Measurements from ENCODE around the gene KIR3DL3.
"Not testable (repeated sequence)": the region's sequence is repeated elsewhere in the genome, so short reads cannot be mapped to it uniquely, and the experiment has no call there.

Gene KIR3DL3

DNA sequence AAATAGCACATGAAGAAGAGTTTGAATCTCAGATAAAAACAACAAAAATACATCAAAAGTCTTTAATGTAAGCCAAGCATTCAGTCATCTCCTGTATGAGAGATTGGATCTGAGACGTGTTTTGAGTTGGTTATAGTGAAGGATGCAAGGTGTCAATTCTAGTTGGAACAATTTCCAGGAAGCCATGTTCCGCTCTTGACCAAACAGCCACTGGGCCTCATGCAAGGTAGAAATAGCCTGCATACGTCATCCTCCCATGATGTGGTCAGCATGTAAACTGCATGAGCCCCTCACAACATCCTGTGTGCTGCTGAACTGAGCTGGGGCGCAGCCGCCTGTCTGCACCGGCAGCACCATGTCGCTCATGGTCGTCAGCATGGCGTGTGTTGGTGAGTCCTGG lies at the start of gene KIR3DL3:
Gene KIR3DL3 (plus strand): TSS at position 301 of the 400 bp plus-strand sequence. CDS start 55 bp downstream, at position 356.
- DNase-seq (ENCODE audit: extremely low read depth in 1 of 2, low read depth in 1 of 2): no peak

DNA sequence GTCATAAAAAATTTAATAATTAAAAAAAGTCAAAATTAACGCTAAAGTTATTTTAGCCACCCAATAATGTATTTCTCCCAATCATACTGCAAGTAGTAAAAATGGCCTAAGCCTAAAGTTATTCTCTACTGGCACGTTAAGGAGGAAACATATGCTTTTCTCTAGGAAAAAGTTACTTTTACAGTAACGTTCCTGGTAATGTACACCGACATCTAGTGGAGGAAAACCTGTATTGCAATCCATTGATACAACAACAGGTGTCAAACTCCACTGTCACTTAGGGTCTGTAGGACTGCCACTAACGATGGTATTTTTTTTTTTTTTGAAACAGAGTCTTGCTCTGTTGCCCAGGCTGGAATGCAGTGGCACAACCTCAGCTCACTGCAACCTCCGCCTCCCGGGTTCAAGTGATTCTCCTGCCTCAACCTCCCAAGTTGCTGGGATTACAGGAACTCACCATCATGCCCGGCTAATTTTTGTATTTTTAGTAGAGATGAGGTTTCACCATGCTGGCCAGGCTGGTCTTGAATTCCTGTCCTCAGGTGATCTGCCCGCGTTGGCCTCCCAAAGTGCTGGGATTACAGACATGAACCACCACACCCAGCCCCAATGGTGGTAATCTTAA lies 47.9 kb upstream of the KIR3DL3 start:
- DNase-seq (ENCODE audit: extremely low read depth in 1 of 2, low read depth in 1 of 2): not testable (repeated sequence)

DNA sequence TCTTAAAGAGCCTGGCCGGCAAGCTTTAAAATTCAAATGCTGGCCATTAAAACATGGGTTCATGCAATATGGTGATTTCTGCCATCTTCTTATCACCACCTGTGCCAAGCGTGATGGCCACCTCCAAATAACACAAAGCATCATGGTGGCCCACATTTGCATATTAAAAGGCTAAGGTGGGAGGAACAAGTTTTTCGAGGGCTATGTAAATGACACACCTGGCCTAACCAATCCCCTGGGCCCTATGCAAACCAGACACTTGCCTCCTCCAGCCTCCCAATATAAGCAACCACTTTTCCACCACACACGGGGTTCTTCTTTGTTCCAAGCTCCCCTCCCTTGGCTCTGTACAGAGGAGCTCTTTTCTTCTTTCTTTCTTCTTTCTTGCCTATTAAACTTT lies 47.0 kb upstream of the KIR3DL3 start:
- no peak for DNase-seq (ENCODE audit: extremely low read depth in 1 of 2, low read depth in 1 of 2)

DNA sequence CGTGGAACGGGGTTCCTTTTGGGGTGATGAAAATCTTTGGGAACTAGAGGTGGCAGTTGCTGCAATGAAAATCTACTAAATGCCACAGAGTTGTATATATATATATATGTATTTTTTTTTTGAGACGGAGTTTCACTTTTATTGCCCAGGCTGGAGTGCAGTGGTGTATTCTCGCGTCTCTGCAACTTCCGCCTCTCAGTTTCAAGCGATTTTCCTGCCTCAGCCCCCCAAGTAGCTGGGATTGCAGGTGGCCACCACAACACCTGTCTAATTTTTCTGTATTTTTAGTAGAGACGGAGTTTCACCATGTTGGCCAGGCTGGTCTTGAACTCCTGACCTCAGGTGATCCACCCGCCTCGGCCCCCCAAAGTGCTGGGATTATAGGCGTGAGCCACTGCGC lies 42.6 kb upstream of the KIR3DL3 start:
- not testable (repeated sequence) for DNase-seq (ENCODE audit: extremely low read depth in 1 of 2, low read depth in 1 of 2)

DNA sequence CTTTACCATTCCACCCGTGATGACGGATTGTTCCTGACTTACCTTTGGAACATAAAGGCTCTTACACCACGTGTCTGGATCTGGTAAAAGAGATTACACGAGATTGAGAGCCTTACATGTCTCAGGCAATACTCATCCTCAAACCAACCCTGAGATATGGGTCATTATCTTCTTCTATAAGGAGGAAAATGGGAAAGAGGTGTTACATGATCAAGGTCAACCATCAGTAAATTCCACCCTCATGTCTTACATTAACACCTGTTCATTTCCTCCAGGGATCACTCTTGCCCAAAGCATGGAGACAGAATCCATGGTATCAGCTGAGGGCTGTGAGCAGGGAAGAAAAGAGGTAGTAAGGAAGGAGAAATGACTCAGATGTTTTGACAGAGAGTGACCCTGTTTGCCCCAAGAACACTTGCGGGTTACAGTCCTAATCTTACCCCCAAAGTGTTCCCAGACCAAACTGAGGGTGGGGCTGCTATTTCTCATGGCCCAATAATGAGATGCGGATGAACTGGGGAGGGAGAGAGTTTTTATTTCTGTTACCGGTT lies 41.9 kb upstream of the KIR3DL3 start:
- no peak for DNase-seq (ENCODE audit: extremely low read depth in 1 of 2, low read depth in 1 of 2)

DNA sequence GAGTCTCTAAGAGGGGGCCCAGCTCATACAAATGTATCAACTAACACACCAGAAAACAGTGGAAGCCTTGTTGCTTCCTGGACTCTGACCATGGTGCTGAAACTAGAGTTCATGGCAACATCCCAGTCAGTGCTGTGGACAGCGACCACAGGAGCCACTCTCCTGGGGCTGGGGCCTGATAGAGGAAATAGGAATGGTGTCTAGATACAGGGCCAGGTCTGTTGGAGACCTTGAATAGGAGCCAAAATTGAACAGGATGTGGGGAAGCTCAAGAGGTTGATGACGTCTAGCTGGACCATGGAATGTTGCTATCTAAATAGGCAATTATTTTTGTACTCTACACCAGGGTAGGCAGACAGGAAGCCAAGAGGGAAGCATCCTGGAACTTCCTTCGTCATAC lies 39.7 kb upstream of the KIR3DL3 start:
- DNase-seq (ENCODE audit: extremely low read depth in 1 of 2, low read depth in 1 of 2): no peak

DNA sequence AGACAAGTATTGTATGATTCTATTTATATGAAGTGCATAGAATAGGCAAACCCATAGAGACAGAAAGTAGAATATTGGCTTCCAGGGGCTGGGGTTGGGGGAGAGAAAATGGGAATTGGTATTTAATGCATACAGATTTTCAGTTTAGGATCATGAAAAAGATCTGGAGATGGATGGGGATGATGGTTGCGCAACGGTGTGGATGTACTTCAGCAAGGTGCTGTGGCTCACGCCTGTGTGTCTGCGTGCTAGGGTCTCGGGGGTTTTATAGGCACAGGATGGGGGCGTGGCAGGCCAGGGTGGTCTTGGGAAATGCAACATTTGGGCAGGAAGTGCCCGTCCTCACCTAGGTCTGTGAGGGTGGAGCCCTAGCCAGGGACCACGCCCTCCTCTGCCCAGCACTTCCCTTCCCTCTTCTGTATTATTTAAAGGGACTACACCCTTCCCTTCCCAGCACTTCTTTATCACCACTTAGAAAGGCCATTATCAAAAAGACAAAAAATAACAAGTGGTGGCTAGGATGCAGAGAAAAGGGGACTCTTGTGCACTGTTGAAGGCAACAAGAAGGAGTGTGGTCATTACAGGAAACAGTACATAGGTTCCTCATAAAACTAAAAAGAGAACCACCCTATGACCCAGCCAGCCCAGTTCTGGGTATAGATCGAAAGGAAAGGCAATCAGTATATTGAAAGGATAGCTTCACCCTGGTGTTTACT lies 32.5 kb upstream of the KIR3DL3 start:
- no peak for DNase-seq (ENCODE audit: extremely low read depth in 1 of 2, low read depth in 1 of 2)

DNA sequence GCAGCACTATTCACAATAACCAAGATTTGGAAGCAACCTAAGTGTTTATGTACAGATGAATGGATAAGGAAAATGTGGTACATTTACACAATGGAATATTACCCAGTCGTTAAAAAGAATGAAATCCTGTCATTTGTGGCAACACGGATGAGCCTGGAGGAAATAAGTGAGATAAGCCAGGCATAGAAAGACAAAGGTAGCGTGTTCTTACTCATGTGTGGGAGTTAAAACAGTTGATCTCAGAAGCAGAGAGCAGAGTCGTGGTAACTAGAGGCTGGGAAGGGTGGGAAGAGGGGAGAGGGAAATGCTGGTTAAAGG lies 32.0 kb upstream of the KIR3DL3 start:
- DNase-seq (ENCODE audit: extremely low read depth in 1 of 2, low read depth in 1 of 2): no peak

DNA sequence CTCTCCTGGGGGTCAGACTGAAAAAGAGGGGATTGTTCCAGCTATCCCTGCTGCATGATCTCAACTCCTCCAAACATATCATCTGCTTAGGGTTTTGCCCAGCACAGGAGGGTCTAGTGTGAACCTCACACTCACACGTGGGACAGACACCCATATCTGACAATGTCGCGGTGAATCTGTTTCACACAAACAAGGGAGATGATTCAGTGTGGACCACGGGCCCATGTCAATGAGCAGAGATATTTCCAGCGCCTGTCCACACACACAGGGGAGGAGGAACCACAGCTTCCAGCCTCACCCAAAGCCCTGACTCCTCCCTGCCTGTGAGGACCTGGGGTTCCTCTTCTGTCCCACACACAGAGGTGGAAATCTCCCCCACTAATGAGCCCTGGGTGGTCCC lies 29.6 kb upstream of the KIR3DL3 start:
- DNase-seq (ENCODE audit: extremely low read depth in 1 of 2, low read depth in 1 of 2): no peak

DNA sequence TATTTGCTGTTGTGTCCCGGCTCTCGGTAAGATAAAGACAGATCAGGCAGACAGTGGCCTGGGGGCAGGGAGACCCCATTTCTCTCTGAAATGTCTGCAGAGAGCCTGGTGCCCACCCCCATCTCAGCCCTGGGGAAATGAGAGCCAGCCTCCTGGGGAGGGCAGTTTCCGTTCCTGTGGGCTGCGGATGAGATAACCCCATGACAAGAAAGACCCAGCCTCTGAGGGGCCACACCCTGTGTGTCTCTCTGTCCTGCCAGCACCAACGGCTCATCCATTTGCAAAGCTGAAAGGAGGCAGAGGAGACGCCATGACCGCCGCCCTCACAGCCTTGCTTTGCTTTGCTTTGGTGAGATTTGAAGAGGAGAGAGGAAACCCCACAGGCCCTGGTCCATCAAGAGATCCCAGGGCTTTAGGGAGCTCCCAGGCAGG lies 28.1 kb upstream of the KIR3DL3 start:
- no peak for DNase-seq (ENCODE audit: extremely low read depth in 1 of 2, low read depth in 1 of 2)

DNA sequence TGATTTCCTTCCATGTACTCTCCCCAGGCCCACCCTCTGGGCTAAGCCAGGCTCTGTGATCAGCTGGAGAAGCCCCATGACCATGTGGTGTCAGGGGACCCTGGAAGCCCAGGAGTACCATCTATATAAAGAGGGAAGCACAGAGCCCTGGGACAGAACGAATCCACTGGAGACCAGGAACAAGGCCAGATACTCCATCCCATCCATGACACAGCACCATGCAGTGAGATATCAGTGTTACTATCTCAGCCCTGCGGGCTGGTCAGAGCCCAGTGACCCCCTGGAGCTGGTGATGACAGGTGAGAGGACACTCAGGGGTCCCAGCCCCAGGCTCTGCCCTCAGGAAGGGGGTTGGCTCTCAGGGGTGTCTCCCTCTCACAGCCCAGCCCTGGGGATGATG lies 27.5 kb upstream of the KIR3DL3 start:
- DNase-seq (ENCODE audit: extremely low read depth in 1 of 2, low read depth in 1 of 2): no peak

DNA sequence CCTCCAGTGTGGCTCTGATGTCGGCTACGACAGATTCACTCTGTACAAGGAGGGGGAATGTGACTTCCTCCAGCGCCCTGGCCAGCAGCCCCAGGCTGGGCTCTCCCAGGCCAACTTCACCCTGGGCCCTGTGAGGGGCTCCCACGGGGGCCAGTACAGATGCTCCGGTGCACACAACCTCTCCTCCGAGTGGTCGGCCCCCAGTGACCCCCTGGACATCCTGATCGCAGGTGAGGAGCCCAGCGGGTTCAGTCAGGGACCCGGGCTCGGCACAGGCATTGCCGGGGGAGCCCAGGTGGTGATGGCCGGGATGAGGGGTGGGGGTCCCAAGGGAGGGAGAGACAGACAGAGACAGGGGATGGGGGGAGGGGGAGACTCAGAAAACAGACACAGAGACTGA lies 26.5 kb upstream of the KIR3DL3 start:
- not testable (repeated sequence) for DNase-seq (ENCODE audit: extremely low read depth in 1 of 2, low read depth in 1 of 2)

DNA sequence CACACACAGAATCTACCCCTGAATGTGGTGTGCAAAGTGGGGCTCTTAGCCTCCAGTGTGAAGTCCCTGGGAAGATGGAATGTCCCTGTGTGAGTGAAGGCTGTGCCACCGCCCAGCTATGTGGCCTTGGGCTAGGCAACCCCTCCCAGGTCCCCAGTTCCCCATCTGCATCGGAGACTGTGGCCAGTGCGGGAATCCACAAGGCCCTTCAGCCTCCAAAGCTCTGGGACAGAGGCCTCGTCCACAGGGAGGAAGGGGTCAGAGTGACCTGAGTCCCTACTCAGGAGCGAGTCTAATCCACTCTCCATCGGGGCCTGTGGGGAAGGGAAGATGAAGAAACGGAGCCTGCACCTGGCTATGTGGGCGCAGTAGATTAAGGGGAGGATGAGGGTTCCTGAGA lies 19.3 kb upstream of the KIR3DL3 start:
- no peak for DNase-seq (ENCODE audit: extremely low read depth in 1 of 2, low read depth in 1 of 2)

DNA sequence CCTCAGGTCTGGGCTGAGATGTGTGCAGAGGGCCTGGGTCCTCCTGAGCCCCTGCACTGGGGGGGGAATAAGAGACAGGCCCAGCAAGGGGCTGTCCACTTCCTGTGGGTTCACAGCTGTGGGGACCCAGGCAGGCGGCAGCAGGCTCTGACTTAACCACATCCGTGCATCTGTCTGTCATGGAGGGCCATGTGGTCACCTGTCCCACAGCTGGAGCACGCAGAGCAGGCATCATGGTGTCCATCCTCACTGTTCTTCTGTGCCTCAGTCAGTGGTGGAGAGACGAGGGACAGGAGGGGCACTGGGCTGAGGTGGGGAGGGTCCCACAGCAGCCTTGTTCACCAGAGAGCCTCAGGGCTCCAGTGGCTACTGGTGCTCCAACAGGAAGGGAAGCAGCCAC lies 16.3 kb upstream of the KIR3DL3 start:
- DNase-seq (ENCODE audit: extremely low read depth in 1 of 2, low read depth in 1 of 2): no peak

DNA sequence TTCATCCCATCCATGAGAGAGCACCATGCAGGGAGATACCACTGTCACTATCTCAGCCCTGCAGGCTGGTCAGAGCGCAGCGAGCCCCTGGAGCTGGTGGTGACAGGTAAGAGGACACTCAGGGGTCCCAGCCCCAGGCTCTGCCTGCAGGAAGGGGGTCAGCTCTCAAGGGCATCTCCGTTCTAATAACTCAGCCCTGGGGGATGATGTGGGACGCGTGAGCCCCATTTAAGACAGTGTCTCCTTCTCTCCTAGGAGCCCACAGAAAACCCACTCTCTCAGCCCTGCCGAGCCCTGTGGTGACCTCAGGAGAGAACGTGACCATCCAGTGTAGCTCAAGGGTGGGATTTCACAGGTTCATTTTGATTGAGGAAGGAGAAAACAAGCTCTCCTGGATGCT lies 15.5 kb upstream of the KIR3DL3 start:
- DNase-seq (ENCODE audit: extremely low read depth in 1 of 2, low read depth in 1 of 2): no peak

DNA sequence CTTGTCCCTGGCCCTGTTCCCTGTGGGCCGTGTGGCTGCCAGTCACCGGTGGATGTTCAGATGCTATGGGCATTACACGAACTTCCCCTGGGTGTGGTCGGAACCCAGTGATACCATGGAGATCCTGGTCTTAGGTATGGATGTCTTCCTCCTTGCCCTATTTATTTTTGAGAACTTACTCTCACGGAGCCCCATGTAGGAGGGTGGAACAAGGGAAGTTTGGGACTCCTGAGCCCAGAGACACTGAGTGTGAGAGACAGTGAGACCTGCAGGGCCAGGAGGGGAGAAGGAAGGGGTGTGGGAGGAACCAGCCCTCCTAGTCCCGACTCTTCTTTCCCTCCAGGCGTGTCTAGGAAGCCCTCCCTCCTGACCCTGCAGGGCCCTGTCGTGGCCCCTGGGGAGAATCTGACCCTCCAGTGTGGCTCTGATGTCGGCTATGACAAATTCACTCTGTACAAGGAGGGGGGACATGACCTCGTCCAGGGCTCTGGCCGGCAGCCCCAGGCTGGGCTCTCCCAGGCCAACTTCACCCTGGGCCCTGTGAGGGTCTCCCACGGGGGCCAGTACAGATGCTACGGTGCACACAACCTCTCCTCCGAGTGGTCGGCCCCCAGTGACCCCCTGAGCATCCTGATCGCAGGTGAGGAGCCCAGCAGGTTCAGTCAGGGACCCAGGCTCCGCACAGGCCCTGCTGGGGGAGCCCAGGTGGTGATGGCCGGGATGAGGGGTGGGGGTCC lies 14.9 kb upstream of the KIR3DL3 start:
- DNase-seq (ENCODE audit: extremely low read depth in 1 of 2, low read depth in 1 of 2): no peak

DNA sequence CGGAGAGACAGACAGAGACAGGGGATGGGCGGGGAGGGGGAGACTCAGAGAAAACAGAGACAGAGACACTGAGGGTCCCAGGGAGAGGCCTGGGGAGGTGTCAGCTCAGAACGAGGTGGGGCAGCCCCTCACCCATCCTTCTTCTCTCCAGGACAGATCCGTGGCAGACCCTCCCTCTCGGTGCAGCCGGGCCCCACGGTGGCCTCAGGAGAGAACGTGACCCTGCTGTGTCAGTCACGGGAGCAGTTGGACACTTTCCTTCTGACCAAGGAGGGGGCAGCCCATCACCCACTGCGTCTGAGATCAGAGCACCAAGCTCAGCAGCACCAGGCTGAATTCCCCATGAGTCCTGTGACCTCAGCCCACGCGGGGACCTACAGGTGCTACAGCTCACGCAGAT lies 14.3 kb upstream of the KIR3DL3 start:
- not testable (repeated sequence) for DNase-seq (ENCODE audit: extremely low read depth in 1 of 2, low read depth in 1 of 2)

DNA sequence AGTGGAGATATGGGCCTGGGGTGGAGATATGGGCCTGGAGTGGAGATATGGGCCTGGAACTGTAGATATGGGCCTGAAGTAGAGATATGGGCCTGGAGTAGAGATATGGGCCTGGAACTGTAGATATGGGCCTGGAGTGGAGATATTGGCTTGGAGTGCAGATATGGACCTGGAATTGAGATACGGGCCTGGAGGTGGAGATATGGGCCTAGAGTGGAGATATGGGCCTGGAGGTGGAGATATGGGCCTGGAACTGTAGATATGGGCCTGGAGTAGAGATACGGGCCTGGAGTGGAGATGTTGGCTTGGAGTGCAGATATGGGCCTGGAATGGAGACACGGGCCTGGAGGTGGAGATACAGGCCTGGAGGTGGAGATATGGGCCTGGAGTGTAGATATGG lies 402 bp downstream of the KIR3DL3 start:
- DNase-seq (ENCODE audit: extremely low read depth in 1 of 2, low read depth in 1 of 2): no peak

DNA sequence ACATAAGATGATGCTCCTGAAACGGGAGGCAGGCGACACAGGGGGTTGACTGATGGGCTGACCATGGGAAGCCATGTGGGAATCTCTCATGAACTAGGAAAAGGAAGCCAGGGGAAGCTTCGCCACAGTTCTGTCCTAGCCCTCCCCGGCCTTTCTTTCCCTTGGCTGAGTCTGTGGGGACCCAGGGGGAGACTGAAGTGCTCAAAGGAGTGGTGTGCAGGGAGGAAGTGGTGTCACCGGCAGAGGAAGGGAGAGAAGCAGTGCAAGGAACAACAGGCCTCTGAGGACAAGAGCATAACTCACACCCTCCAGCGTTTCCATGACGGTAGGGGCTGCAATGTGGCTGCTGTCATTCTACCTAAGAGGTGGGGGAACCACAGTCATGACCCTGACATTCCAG lies 1.1 kb downstream of the KIR3DL3 start:
- no peak for DNase-seq (ENCODE audit: extremely low read depth in 1 of 2, low read depth in 1 of 2)

DNA sequence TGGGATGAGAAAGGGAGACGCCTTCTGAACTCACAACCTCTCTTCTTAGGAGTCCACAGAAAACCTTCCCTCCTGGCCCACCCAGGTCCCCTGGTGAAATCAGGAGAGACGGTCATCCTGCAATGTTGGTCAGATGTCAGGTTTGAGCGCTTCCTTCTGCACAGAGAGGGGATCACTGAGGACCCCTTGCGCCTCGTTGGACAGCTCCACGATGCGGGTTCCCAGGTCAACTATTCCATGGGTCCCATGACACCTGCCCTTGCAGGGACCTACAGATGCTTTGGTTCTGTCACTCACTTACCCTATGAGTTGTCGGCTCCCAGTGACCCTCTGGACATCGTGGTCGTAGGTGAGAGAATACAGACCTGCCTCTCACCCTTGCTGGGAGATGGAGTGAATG lies 3.3 kb downstream of the KIR3DL3 start:
- DNase-seq (ENCODE audit: extremely low read depth in 1 of 2, low read depth in 1 of 2): no peak

DNA sequence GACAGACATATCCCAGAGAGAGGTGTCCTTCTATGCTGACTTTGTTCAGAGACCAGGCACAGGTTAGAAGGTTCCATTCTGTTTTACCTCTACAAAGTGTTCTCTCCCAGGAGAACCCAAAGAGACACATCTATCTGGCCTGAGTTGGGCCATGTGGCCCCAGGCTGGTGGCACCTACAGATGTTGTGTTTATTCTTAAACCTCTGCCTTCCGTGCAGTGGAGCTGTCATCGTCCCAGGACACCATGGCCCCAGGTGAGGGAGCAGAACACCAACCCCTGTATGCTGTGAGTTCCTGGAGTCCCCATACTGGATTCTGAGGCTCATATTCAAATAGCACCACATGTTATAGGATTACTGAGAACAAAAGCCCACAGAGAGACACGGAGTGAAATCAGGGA lies 3.9 kb downstream of the KIR3DL3 start:
- no peak for DNase-seq (ENCODE audit: extremely low read depth in 1 of 2, low read depth in 1 of 2)

All from activated CD8-positive, alpha-beta memory T cell treated with anti-CD3 and anti-CD28 coated beads for 1 hour (primary cell).